H1 (cell line): ENCODE data around the gene PIWIL1.

ENCODE experiments used
- CEBPB ChIP-seq: IDR thresholded peaks from 2 replicates; pipeline ENCODE4 v1.6.1; 2012; ENCODE audit warnings: low read depth, low read length
- CTCF ChIP-seq, 3 experiments: IDR thresholded peaks; 1 replicate in 2 of 3; 2 replicates in 1 of 3; pipeline versions ENCODE4 v1.5.1 to v1.6.1; 2011; ENCODE audit warnings: low read length in 3 of 3, mild to moderate bottlenecking in 3 of 3, inconsistent platforms in 2 of 3, low read depth in 1 of 3, moderate library complexity in 1 of 3; ENCODE audit not compliant: insufficient read depth in 1 of 3; ENCODE audit errors: control extremely low read depth in 1 of 3
- EP300 ChIP-seq, 2 experiments: IDR thresholded peaks; 1 replicate in 1 of 2; 2 replicates in 1 of 2; pipeline ENCODE4 v1.6.1; 2011 to 2012; ENCODE audit warnings: low read depth in 2 of 2, low read length in 2 of 2, mild to moderate bottlenecking in 2 of 2, borderline replicate concordance in 1 of 2, inconsistent platforms in 1 of 2, moderate library complexity in 1 of 2
- GABPA ChIP-seq: IDR thresholded peaks from 2 replicates; pipeline ENCODE4 v1.6.1; 2011; ENCODE audit warnings: mild to moderate bottlenecking, low read length, moderate library complexity, borderline replicate concordance; ENCODE audit not compliant: insufficient read depth
- KDM1A ChIP-seq: fragments of 200-600, 300-600 bp; sonication (generic); IDR thresholded peaks from 2 replicates; pipeline ENCODE4 v1.7.1; 2016; ENCODE audit warnings: mild to moderate bottlenecking, low read length, borderline replicate concordance
- MAX ChIP-seq: IDR thresholded peaks from 2 replicates; pipeline ENCODE4 v1.6.1; 2012; ENCODE audit warnings: inconsistent platforms
- POLR2A ChIP-seq, 2 experiments: IDR thresholded peaks; 1 replicate in 1 of 2; 2 replicates in 1 of 2; pipeline ENCODE4 v1.6.1; 2011; ENCODE audit warnings: low read depth in 2 of 2, low read length in 2 of 2, mild to moderate bottlenecking in 2 of 2; ENCODE audit errors: control extremely low read depth in 1 of 2
- TBP ChIP-seq: IDR thresholded peaks from 2 replicates; pipeline ENCODE4 v1.6.1; 2011; ENCODE audit warnings: low read depth, low read length, improper control_type of control experiment

GRCh38 chr12:130288206-130288605 is 49.5 kb upstream of the PIWIL1 start:
- TF ChIP-seq MAX (no peak), EP300 (IDR thresholded peaks at IDR 0.05; ENCODE audit: borderline replicate concordance in 1 of 2, low read depth in 2 of 2, low read length in 2 of 2) (no peak), CEBPB (no peak), GABPA (no peak), KDM1A (no peak), POLR2A (IDR thresholded peaks at IDR 0.05; ENCODE audit: control extremely low read depth in 1 of 2, low read depth in 2 of 2, low read length in 2 of 2) (no peak), CTCF (IDR thresholded peaks at IDR 0.05; ENCODE audit: control extremely low read depth in 1 of 3, insufficient read depth in 1 of 3, low read depth in 1 of 3, low read length in 3 of 3) (no peak), TBP (no peak)
